Colonic mucosa (tissue), 4 donors: Measurements from ENCODE around the gene TMEM186. TPM values are rescaled to one million over a fixed set of nuclear protein-coding genes. Genes with fewer than 3 reads are reported as not detected.

Source experiments
- DNase-seq: peaks from one replicate; pipeline ENCODE4 v3.0.0-alpha.2; 2020
- H3K27ac ChIP-seq: fragments of 200-600 bp; one replicate; pipeline ENCODE4 v1.8.0; 2021
- H3K27me3 ChIP-seq: fragments of 200-600 bp; one replicate; pipeline ENCODE4 v1.8.0; 2021
- H3K36me3 ChIP-seq: fragments of 200-600 bp; one replicate; pipeline ENCODE4 v1.8.0; 2021
- H3K4me1 ChIP-seq: fragments of 200-600 bp; one replicate; pipeline ENCODE4 v1.8.0; 2021; ENCODE audit warnings: mild to moderate bottlenecking
- H3K4me3 ChIP-seq: fragments of 200-600 bp; one replicate; pipeline ENCODE4 v1.8.0; 2021
- H3K9ac ChIP-seq, 2 donors: one replicate each; pipeline ENCODE4 v1.7.0; 2013; ENCODE audit warnings: control low read depth in 2 of 2, low read depth in 2 of 2, low read length in 2 of 2
- H3K9me3 ChIP-seq: fragments of 200-600 bp; one replicate; pipeline ENCODE4 v1.8.0; 2021
- CTCF ChIP-seq: fragments of 200-600 bp; IDR thresholded peaks from one replicate; pipeline ENCODE4 v1.8.0; 2022; ENCODE audit warnings: antibody characterized with exemption, mild to moderate bottlenecking
- intact Hi-C: fragments of 100-400 bp; cut with DNase I; formaldehyde crosslinking; loops from one replicate; pipeline ENCODE4 v1.14.1; 2022
- total RNA-seq, 2 donors: library from RNA; stranded (reverse); fragmentation: NEBNext Ultra II Directional in 1 of 2; extraction: Animal tissue kit (Norgen Biotek cat#: 25700) in 1 of 2; gene quantifications; one replicate each; pipeline ENCODE4 v1.2.1, GENCODE V29; 2021
- donor health status: healthy.
- donor health status: DM: no; HTN: no; CAD: no.
- donor health status: DM: no; HTN: no; CAD: no.

TMEM186 gene
- total RNA-seq, 2 donors from 2014 or later, result 11.9 to 20.3 TPM

GRCh38 chr16:8774208-8774607 is 23.2 kb downstream of the TMEM186 start:
- Histone ChIP-seq H3K4me1 (no peaks in the 10 kb centered on the region), H3K36me3 (no peaks in the 10 kb centered on the region), H3K9ac (no peak overlapping the region), H3K9me3 (no peaks in the 10 kb centered on the region), H3K27me3 (no peaks in the 10 kb centered on the region), H3K27ac (no peak overlapping the region), H3K4me3 (no peak overlapping the region)
- intact Hi-C loops, result no loop called here
- no peak for TF ChIP-seq CTCF
- no peak for DNase-seq

- no peak for TF ChIP-seq CTCF
- no peak overlapping the region for H3K4me3 ChIP-seq
- intact Hi-C loops, result no loop called here
- H3K9me3 ChIP-seq, result no peaks in the 10 kb centered on the region
- DNase-seq, result no peak
- H3K27me3 ChIP-seq, result no peaks in the 10 kb centered on the region
- H3K27ac ChIP-seq, result no peak overlapping the region
- no peaks in the 10 kb centered on the region for H3K36me3 ChIP-seq
- no peak overlapping the region for H3K9ac ChIP-seq
- H3K4me1 ChIP-seq, result no peaks in the 10 kb centered on the region
Observed at GRCh38 chr16:8773537-8773936, 23.9 kb downstream of the TMEM186 start.

- Histone ChIP-seq H3K9me3 (no peaks in the 10 kb centered on the region), H3K27ac (no peak overlapping the region), H3K27me3 (no peaks in the 10 kb centered on the region), H3K36me3 (no peaks in the 10 kb centered on the region), H3K4me1 (no peaks in the 10 kb centered on the region), H3K4me3 (no peak overlapping the region), H3K9ac (no peak overlapping the region)
- intact Hi-C loops, result loop anchor here (10.0 kb wide), 1 partner anchor 54 kb away; no protein-coding TSS in a partner anchor
- no peak for TF ChIP-seq CTCF
- DNase-seq, result no peak
Observed at GRCh38 chr16:8768692-8769091, 28.7 kb downstream of the TMEM186 start.

- H3K9me3 ChIP-seq, result no peaks in the 10 kb centered on the region
- H3K27ac ChIP-seq, result no peak overlapping the region
- H3K36me3 ChIP-seq, result no peaks in the 10 kb centered on the region
- no peak for TF ChIP-seq CTCF
- H3K4me3 ChIP-seq, result no peak overlapping the region
- intact Hi-C loops, result loop anchor here (10.0 kb wide), 1 partner anchor 53 kb away; no protein-coding TSS in a partner anchor
- no peak overlapping the region for H3K9ac ChIP-seq
- no peaks in the 10 kb centered on the region for H3K27me3 ChIP-seq
- H3K4me1 ChIP-seq, result no peaks in the 10 kb centered on the region
- DNase-seq, result no peak
Observed at GRCh38 chr16:8768283-8768682, 29.2 kb downstream of the TMEM186 start.

- no peaks in the 10 kb centered on the region for H3K4me1 ChIP-seq
- no peak overlapping the region for H3K9ac ChIP-seq
- H3K4me3 ChIP-seq, result no peak overlapping the region
- intact Hi-C loops, result loop anchor here (10.0 kb wide), 1 partner anchor 52 kb away; no protein-coding TSS in a partner anchor
- no peaks in the 10 kb centered on the region for H3K36me3 ChIP-seq
- H3K27ac ChIP-seq, result no peak overlapping the region
- no peak for TF ChIP-seq CTCF
- no peak for DNase-seq
- H3K27me3 ChIP-seq, result no peaks in the 10 kb centered on the region
- no peaks in the 10 kb centered on the region for H3K9me3 ChIP-seq
Observed at GRCh38 chr16:8767176-8767575, 30.3 kb downstream of the TMEM186 start.
